ENCODE data around the gene THADA. TPM values are rescaled to one million over a fixed set of nuclear protein-coding genes. Genes with fewer than 3 reads are reported as not detected.

Gene THADA
- total and polyA plus RNA-seq, 2 experiments from 2014 or later: 10.8 to 18.8 TPM

DNA sequence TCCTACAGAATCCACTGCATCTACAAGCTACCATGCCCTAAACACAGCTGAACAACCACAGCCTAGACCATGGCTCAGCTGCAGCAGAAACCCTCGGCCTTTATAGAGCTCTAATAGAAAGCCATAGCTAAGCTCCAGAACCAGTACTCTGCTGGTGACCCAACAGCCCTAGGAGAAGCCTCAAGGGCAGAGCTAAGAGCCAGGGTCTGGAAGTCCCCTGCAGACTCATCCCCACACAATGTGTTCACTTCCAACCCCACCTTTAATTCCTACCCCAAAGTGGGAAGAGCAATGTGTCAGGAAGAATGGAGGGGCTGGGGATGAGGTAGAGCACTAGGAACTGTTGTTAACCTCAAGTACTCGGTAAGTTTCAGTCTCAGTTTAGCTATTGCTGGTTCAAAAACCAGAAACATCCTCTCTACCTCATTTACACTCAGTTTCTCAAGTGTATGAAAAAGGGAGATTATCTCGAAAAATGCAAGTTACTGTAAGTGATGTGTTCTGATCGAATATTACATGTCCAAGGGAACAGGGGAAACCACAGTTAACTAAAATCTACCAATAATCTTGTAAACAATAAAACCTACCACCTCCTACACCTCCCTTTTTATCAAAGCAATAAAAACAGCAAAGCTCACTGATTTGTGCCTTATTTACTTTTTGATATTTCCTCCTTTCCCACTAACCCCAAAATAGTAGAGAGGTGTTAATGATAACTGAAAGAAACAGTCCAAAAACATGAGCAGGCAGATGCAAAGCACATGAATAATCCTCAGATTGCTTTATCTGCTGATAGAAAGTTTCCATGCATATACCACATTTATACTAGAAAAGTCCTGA, 36.2 kb downstream of the THADA start:
- Histone ChIP-seq H2AFZ (no peak overlapping the region), H3K36me3 (replicated peaks; ENCODE audit: insufficient read depth, low read depth) (no peaks in the 10 kb centered on the region), H3K27ac (no peak overlapping the region), H3K9me3 (ENCODE audit: low read depth) (no peaks in the 10 kb centered on the region), H3K79me2 (no peaks in the 10 kb centered on the region), H3K27me3 (no peaks in the 10 kb centered on the region), H3K4me3 (no peak overlapping the region), H4K20me1 (ENCODE audit: insufficient read depth, poor library complexity, severe bottlenecking) (no peaks in the 10 kb centered on the region), H3K9me2 (replicated peaks; ENCODE audit: insufficient read depth) (no peaks in the 10 kb centered on the region), H3K4me1 (ENCODE audit: insufficient read depth) (no peaks in the 10 kb centered on the region), H3K4me2 (no peak overlapping the region)
- WGBS (ENCODE audit: low lambda C conversion rate, missing lambda C conversion rate): 83% methylated on average over 4 of the region's 4 CpGs
- TF ChIP-seq EZH2phosphoT487 (IDR thresholded peaks at IDR 0.05; ENCODE audit: low read depth, severe bottlenecking, unreplicated experiment): no peak
- TF ChIP-seq, protein P1, sequence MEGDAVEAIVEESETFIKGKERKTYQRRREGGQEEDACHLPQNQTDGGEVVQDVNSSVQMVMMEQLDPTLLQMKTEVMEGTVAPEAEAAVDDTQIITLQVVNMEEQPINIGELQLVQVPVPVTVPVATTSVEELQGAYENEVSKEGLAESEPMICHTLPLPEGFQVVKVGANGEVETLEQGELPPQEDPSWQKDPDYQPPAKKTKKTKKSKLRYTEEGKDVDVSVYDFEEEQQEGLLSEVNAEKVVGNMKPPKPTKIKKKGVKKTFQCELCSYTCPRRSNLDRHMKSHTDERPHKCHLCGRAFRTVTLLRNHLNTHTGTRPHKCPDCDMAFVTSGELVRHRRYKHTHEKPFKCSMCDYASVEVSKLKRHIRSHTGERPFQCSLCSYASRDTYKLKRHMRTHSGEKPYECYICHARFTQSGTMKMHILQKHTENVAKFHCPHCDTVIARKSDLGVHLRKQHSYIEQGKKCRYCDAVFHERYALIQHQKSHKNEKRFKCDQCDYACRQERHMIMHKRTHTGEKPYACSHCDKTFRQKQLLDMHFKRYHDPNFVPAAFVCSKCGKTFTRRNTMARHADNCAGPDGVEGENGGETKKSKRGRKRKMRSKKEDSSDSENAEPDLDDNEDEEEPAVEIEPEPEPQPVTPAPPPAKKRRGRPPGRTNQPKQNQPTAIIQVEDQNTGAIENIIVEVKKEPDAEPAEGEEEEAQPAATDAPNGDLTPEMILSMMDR (IDR thresholded peaks at IDR 0.05; ENCODE audit: poor library complexity): no peak
- no peak for TF ChIP-seq EZH2 (IDR thresholded peaks at IDR 0.05; ENCODE audit: borderline replicate concordance)
- no peak for DNase-seq (ENCODE audit: low spot score)

DNA sequence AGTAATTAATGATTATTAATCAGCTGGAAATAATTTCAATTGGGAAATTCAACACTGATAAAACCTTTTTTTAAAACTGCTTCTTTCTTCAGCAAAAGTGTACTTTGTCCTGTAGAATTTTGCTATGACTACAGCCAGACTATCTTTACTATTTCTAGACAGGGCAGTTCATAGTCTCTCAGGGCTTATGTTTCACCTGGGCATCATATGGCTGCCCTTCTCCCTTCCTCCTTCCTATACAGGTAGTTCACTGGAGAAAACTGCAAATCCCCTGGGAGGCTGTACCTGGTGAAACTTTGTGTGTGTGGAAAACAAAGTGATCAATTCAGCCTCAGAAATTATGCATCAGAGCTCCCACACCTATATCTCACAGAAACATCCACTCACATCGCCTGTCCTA, 38.6 kb downstream of the THADA start:
- Histone ChIP-seq H2AFZ (no peak overlapping the region), H3K9me3 (ENCODE audit: low read depth) (no peaks in the 10 kb centered on the region), H3K4me1 (ENCODE audit: insufficient read depth) (no peaks in the 10 kb centered on the region), H3K9me2 (replicated peaks; ENCODE audit: insufficient read depth) (no peaks in the 10 kb centered on the region), H3K27me3 (no peaks in the 10 kb centered on the region), H3K4me3 (no peak overlapping the region), H3K27ac (peak overlapping the region; percentile 38), H4K20me1 (ENCODE audit: insufficient read depth, poor library complexity, severe bottlenecking) (no peaks in the 10 kb centered on the region), H3K4me2 (no peak overlapping the region), H3K79me2 (no peaks in the 10 kb centered on the region), H3K36me3 (replicated peaks; ENCODE audit: insufficient read depth, low read depth) (no peaks in the 10 kb centered on the region)
- WGBS (ENCODE audit: low lambda C conversion rate, missing lambda C conversion rate): 88% methylated on average over 1 of the region's 1 CpG
- DNase-seq (ENCODE audit: low spot score): peak; percentile 9
- TF ChIP-seq, protein P1 (IDR thresholded peaks at IDR 0.05; ENCODE audit: poor library complexity): no peak
- TF ChIP-seq EZH2phosphoT487 (IDR thresholded peaks at IDR 0.05; ENCODE audit: low read depth, severe bottlenecking, unreplicated experiment): no peak
- TF ChIP-seq EZH2 (IDR thresholded peaks at IDR 0.05; ENCODE audit: borderline replicate concordance): no peak

DNA sequence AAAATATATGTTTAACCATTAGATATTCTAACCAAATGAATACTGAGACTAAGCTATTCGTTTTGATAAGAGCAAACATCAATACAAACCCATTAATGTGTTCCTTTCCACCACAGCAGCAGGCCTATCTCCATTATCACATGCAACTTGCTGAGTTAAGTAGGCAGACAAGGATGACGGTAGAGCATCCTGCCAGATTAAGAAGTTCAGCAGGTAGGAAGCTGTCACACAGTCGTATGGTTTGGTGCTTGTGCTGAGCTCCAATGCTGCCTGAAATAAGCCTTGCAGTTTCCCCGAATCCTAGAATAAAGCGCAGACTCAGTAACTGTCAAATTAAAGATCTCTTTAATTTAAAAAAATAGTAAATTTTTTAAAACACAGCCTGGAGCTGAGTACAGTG, 39.6 kb downstream of the THADA start:
- no peak for DNase-seq (ENCODE audit: low spot score)
- H3K4me3 ChIP-seq: no peak overlapping the region
- no peaks in the 10 kb centered on the region for H4K20me1 ChIP-seq (ENCODE audit: insufficient read depth, poor library complexity, severe bottlenecking)
- H3K9me3 ChIP-seq (ENCODE audit: low read depth): no peaks in the 10 kb centered on the region
- no peaks in the 10 kb centered on the region for H3K4me1 ChIP-seq (ENCODE audit: insufficient read depth)
- H3K4me2 ChIP-seq: no peak overlapping the region
- no peaks in the 10 kb centered on the region for H3K36me3 ChIP-seq (replicated peaks; ENCODE audit: insufficient read depth, low read depth)
- no peaks in the 10 kb centered on the region for H3K27me3 ChIP-seq
- H3K27ac ChIP-seq: no peak overlapping the region
- no peaks in the 10 kb centered on the region for H3K79me2 ChIP-seq
- TF ChIP-seq EZH2 (IDR thresholded peaks at IDR 0.05; ENCODE audit: borderline replicate concordance): no peak
- TF ChIP-seq, protein P1 (IDR thresholded peaks at IDR 0.05; ENCODE audit: poor library complexity): no peak
- TF ChIP-seq EZH2phosphoT487 (IDR thresholded peaks at IDR 0.05; ENCODE audit: low read depth, severe bottlenecking, unreplicated experiment): no peak
- 91% methylated on average over 5 of the region's 5 CpGs for WGBS (ENCODE audit: low lambda C conversion rate, missing lambda C conversion rate)
- no peaks in the 10 kb centered on the region for H3K9me2 ChIP-seq (replicated peaks; ENCODE audit: insufficient read depth)
- H2AFZ ChIP-seq: no peak overlapping the region

Measured in hepatocyte (in vitro differentiated cells).